NB4 (cell line): ENCODE measurements around the gene ZNF230.

Experiments
- DNase-seq: peaks from one replicate; pipeline ENCODE4 v3.0.0; 2010; ENCODE audit warnings: low read depth
- H3K4me3 ChIP-seq: one replicate; pipeline ENCODE4 v1.5.1; 2011; ENCODE audit warnings: mild to moderate bottlenecking, low read depth, low read length, moderate library complexity
- MAX ChIP-seq: IDR thresholded peaks from 2 replicates; pipeline ENCODE4 v1.6.1; 2011; ENCODE audit warnings: low read depth, low read length
- MYC ChIP-seq: IDR thresholded peaks from 2 replicates; pipeline ENCODE4 v1.6.1; 2011; ENCODE audit warnings: low read depth, low read length
- POLR2A ChIP-seq: IDR thresholded peaks from 2 replicates; pipeline ENCODE4 v1.6.1; 2011; ENCODE audit warnings: mild to moderate bottlenecking; ENCODE audit not compliant: insufficient read length; ENCODE audit errors: extremely low read depth
- TF ChIP-seq, protein P1 (sequence below): IDR thresholded peaks from one replicate; pipeline ENCODE4 v1.5.1; 2012; ENCODE audit warnings: low read depth, low read length

Gene ZNF230

DNA sequence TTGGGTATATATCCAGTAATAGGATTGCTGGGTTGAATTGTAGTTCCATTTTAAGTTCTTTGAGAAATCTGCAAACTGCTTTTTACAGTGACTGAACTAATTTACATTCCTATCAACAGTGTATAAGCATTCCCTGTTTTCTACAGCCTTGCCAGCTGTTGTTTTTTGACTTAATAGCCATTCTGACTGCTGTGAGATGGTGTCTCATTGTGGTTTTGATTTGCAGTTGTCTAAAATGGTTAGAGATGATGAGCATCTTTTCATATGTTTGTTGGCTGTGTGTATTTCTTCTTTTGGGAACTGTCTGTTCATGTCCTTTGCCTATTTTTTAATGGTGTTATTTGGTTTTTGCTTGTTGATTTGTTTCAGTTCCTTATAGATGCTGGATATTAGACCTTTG is 18.5 kb downstream of the ZNF230 start:
- no peak for DNase-seq
- TF ChIP-seq MYC: no peak
- no peak for TF ChIP-seq MAX
- TF ChIP-seq, protein P1, sequence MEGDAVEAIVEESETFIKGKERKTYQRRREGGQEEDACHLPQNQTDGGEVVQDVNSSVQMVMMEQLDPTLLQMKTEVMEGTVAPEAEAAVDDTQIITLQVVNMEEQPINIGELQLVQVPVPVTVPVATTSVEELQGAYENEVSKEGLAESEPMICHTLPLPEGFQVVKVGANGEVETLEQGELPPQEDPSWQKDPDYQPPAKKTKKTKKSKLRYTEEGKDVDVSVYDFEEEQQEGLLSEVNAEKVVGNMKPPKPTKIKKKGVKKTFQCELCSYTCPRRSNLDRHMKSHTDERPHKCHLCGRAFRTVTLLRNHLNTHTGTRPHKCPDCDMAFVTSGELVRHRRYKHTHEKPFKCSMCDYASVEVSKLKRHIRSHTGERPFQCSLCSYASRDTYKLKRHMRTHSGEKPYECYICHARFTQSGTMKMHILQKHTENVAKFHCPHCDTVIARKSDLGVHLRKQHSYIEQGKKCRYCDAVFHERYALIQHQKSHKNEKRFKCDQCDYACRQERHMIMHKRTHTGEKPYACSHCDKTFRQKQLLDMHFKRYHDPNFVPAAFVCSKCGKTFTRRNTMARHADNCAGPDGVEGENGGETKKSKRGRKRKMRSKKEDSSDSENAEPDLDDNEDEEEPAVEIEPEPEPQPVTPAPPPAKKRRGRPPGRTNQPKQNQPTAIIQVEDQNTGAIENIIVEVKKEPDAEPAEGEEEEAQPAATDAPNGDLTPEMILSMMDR: no peak
- TF ChIP-seq POLR2A: no peak
- H3K4me3 ChIP-seq: no peak overlapping the region

GRCh38 chr19:44024900-44025216 is 22.1 kb downstream of the ZNF230 start:
- DNase-seq: no peak
- TF ChIP-seq POLR2A: no peak
- TF ChIP-seq MAX: no peak
- no peak for TF ChIP-seq MYC
- TF ChIP-seq, protein P1: no peak

DNA sequence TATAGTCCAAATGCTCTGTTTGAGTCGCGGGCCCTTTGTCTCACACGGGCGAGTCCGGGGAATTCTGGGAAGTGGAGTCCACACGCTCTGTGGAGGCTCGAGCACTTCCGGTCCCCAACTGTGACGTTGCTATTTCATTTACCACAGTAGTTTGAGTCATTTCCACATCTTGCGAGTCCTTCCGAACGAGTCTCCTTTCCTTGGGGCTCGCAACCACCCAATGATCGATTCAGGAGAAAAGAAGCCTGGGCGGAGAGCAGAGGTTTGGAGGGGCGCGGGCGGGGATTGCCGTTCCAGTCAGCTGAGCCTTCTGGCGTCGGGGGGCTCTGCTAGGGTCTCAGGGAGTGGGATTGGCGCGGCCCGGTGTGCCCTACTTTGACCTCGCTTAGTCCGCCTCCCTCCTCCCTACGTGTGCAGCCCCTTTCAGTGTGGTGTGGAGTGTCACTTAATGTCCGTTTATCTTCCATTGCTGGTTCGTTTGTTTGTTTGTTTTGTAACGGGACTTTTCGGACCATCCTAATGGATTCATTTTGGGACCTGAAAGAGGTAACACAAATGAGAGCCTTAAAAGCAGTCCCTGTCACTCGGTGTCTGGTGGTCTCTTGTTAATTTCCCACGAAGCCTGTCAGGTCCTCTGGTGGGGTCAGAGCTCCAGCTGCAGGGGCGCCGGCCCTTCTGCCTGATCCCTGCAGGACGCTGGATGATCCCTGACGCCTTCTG is 22.6 kb downstream of the ZNF230 start, which contains the start of gene ZNF222:
Gene ZNF222, plus strand, starts transcription at position 163 of the 720 bp plus-strand sequence. Its CDS starts 58 bp downstream, at position 221.
- peak; percentile 87 for DNase-seq
- TF ChIP-seq, protein P1: no peak
- TF ChIP-seq MYC (no peak), POLR2A (no peak), MAX (no peak)

More at GRCh38 chr19:44024900-44025216, 22.1 kb downstream of the ZNF230 start:
- H3K4me3 ChIP-seq: peak overlapping the region; percentile 75

DNA sequence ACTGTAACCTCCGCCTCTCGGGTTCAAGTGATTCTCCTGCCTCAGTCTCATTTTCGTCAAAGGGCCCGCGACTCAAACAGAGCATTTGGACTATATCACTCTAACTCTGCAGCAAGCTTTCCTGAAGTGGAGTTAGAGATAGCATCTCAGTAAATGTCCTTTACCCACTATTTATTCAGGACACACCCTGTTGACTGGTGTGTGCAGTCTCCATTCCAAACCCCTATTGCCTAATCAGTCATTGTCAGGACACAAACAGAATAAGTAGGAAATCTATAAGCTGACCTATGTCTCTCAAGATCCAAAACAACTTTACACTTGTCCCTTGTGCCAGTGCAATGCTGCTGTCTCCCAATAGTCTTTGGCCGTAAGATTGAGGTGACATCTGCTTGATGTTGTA is 23.9 kb downstream of the ZNF230 start:
- no peak overlapping the region for H3K4me3 ChIP-seq
- DNase-seq: no peak
- no peak for TF ChIP-seq POLR2A

More for the DNA sequence above, 22.6 kb downstream of the ZNF230 start, which contains the start of gene ZNF222:
- peak within 1 kb of the TSS; percentile 75 for H3K4me3 ChIP-seq

- DNase-seq: no peak
Observed at GRCh38 chr19:44032001-44032610, 29.3 kb downstream of the ZNF230 start.

GRCh38 chr19:44042147-44042546 is 39.4 kb downstream of the ZNF230 start:
- DNase-seq: no peak
- TF ChIP-seq MAX (no peak), MYC (no peak), POLR2A (no peak)
- TF ChIP-seq, protein P1: no peak
- no peak overlapping the region for H3K4me3 ChIP-seq

More at GRCh38 chr19:44032001-44032610, 29.3 kb downstream of the ZNF230 start:
- no peak for TF ChIP-seq MYC
- TF ChIP-seq, protein P1: no peak
- no peak for TF ChIP-seq MAX
- TF ChIP-seq POLR2A: no peak
- no peak overlapping the region for H3K4me3 ChIP-seq
